Right cardiac atrium (tissue), 5 donors: ENCODE measurements around the gene SERPINB13. TPM values are rescaled to one million over a fixed set of nuclear protein-coding genes. Genes with fewer than 3 reads are reported as not detected.

Experiments
- ATAC-seq, 2 donors: fragments of 200-7000 bp; cut with Tn5 transposase; one replicate each; pipeline versions ENCODE4 v1.8.0 to v1.9.1; 2020; ENCODE audit warnings: moderate library complexity in 2 of 2, mild to moderate bottlenecking in 1 of 2
- DNase-seq, 3 donors: peaks; one replicate each; pipeline ENCODE4 v3.0.0-alpha.2; 2020
- H3K27ac ChIP-seq: one replicate; pipeline ENCODE4 v1.5.1; 2013; ENCODE audit warnings: mild to moderate bottlenecking, low read length, control low read depth, moderate library complexity
- H3K27me3 ChIP-seq: one replicate; pipeline ENCODE4 v1.6.1; 2013; ENCODE audit not compliant: control insufficient read depth, insufficient read depth
- H3K4me1 ChIP-seq: one replicate; pipeline ENCODE4 v1.6.1; 2013; ENCODE audit warnings: low read length; ENCODE audit not compliant: control insufficient read depth, insufficient read depth
- H3K4me3 ChIP-seq: one replicate; pipeline ENCODE4 v1.5.1; 2013; ENCODE audit warnings: low read length, control low read depth
- H3K9me3 ChIP-seq: one replicate; pipeline ENCODE4 v1.6.1; 2013; ENCODE audit warnings: low read length; ENCODE audit not compliant: control insufficient read depth
- WGBS: extraction: QIAGEN DNeasy Blood & Tissue Kit; methylation state at CpG from one replicate; pipeline ENCODE4 v1.1.7; 2013; 5-methylcytosine and 5-hydroxymethylcytosine counted together
- intact Hi-C, 4 donors: fragments of 100-400 bp; cut with DNase I; formaldehyde crosslinking; loops; one replicate each; pipeline versions ENCODE4 v1.11.0 to v1.14.0; 2022 to 2023
- polyA plus RNA-seq: library from polyadenylated mRNA; stranded (reverse); fragments of 200-250 nt; gene quantifications from one replicate; pipeline ENCODE4 v1.2.3, GENCODE V29; 2013
- total RNA-seq, 4 donors: library from RNA; stranded (reverse); fragmentation: NEBNext Ultra II Directional; extraction: Animal tissue kit (Norgen Biotek cat#: 25700); gene quantifications; one replicate each; pipeline ENCODE4 v1.2.1, GENCODE V29; 2021
- donor health status: healthy with polysubstance abuse.
- donor health status: DM: no; HTN: yes; CAD: no.
- donor health status: DM: no; HTN: no; CAD: no.
- donor health status: DM: no; HTN: yes; CAD: no; lungs with severe emphysema.
- donor health status: DM: yes; HTN: yes; CAD: no.

Gene SERPINB13
- total and polyA plus RNA-seq, 5 donors = not detected

DNA sequence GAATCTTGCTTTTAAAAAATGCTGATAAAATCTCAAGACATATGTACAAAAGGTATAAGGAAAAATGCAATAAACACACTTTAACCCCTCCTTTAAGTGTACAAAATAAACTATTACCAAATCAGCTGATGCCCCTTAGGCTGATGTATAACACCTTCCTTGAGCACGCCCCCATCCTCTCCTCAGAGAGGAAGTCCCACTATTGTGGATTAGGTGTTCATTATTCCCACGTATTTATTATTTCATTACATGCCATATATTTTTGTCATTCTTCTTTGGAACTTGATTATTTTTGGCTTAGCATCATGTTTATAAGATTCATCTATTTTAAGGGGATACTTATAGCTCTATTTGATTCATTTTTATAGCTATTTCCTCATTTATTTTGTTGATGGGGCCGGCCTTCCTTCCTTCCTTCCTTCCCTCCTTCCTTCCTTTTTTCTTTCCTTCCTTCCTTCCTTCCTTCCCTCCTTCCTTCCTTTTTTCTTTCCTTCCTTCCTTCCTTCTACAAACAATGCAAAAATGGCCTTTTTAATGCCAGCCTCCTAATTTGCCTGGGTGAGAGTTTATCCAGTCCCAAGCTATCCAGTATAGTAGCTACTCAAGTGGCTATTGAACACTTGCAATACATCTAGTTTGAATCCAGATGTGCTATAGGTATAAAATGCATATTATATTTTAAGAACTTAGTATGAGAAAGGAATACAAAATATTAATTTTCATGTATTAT, 4.0 kb downstream of the SERPINB13 start:
- no peaks in the 10 kb centered on the region for H3K9me3 ChIP-seq
- 77% methylated on average over 3 of the region's 3 CpGs for WGBS
- no peak for ATAC-seq
- H3K4me3 ChIP-seq = no peak overlapping the region
- H3K27ac ChIP-seq = no peak overlapping the region
- DNase-seq = no peak
- no peaks in the 10 kb centered on the region for H3K4me1 ChIP-seq
- no peaks in the 10 kb centered on the region for H3K27me3 ChIP-seq
- intact Hi-C loops = no loop called here

DNA sequence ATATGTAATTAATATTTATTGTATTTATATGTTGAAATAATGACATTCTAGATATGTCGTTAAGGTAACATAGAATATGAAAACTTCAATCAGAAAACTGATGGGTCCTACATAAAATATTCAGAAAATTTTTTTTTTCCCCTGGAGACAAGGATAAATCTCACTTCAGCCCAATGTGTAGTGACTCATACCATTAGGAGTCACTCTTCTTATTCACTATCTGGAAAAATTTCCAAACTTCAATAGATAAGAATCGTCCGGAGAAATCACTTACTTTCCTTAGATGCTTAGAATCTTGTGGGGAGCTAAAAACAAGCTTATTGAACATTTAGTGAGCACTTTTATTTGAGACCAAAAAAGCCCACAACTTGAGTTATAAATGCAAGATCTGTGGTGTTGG, 4.6 kb downstream of the SERPINB13 start:
- ATAC-seq = no peak
- intact Hi-C loops = no loop called here

DNA sequence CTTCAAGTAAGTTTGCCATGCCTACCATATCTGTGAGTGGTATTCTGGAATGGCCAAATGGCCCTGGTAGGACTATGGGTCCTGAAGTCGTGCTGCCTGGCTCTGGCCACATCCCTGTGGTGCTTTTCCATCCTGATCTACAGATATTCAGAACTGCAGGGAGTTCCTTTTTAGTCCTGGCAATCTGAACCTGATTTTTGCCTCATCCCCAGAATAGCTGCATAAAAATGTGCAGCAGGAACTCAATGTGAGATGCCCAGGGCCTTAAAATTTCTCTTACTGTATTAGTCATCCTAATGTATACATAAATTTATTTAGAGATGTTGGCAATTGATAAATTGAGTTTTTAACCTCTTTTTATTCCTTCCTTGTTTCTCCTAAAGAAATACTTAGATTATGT, 5.3 kb downstream of the SERPINB13 start:
- 38% methylated on average over 1 of the region's 1 CpG for WGBS
- DNase-seq (no peak), ATAC-seq (no peak)
- no peak overlapping the region for H3K4me3 ChIP-seq
- no peaks in the 10 kb centered on the region for H3K27me3 ChIP-seq
- intact Hi-C loops = no loop called here
- no peaks in the 10 kb centered on the region for H3K4me1 ChIP-seq
- H3K9me3 ChIP-seq = no peaks in the 10 kb centered on the region
- H3K27ac ChIP-seq = no peak overlapping the region

More for the DNA sequence above, 4.6 kb downstream of the SERPINB13 start:
- H3K27ac ChIP-seq = no peak overlapping the region
- H3K4me3 ChIP-seq = no peak overlapping the region
- DNase-seq = no peak
- H3K27me3 ChIP-seq = no peaks in the 10 kb centered on the region
- no peaks in the 10 kb centered on the region for H3K9me3 ChIP-seq
- WGBS = 71% methylated on average over 3 of the region's 3 CpGs
- H3K4me1 ChIP-seq = no peaks in the 10 kb centered on the region

DNA sequence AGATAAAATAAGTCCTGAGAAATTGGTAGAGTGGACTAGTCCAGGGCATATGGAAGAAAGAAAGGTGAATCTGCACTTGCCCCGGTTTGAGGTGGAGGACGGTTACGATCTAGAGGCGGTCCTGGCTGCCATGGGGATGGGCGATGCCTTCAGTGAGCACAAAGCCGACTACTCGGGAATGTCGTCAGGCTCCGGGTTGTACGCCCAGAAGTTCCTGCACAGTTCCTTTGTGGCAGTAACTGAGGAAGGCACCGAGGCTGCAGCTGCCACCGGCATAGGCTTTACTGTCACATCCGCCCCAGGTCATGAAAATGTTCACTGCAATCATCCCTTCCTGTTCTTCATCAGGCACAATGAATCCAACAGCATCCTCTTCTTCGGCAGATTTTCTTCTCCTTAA, 9.8 kb downstream of the SERPINB13 start:
- H3K4me1 ChIP-seq = no peaks in the 10 kb centered on the region
- H3K9me3 ChIP-seq = no peaks in the 10 kb centered on the region
- intact Hi-C loops = no loop called here
- no peak overlapping the region for H3K27ac ChIP-seq
- H3K27me3 ChIP-seq = no peaks in the 10 kb centered on the region
- ATAC-seq (no peak), DNase-seq (no peak)
- 75% methylated on average over 14 of the region's 14 CpGs for WGBS
- no peak overlapping the region for H3K4me3 ChIP-seq

DNA sequence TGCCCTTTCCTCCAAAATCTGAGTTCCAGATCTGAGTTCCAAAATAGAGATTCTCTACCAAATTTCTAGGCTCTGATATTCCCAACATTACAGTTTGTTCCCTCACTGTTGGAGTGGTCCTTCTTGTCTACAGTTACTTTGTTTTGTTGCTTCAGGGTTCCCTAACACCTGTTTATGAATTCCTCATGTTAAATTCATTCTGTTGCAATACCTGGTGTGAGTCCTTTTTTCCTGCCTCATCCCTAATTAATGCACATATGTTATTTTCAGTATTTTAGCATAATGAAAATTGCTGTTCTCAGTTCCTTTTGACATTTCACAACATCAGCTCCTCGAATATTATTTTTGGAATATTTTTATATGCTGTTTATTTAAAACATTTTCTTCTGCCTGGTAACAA, 16.2 kb downstream of the SERPINB13 start:
- H3K4me1 ChIP-seq = no peaks in the 10 kb centered on the region
- no peak for ATAC-seq
- H3K9me3 ChIP-seq = no peaks in the 10 kb centered on the region
- intact Hi-C loops = no loop called here
- H3K27ac ChIP-seq = no peak overlapping the region
- no peaks in the 10 kb centered on the region for H3K27me3 ChIP-seq
- 64% methylated on average over 1 of the region's 1 CpG for WGBS
- no peak for DNase-seq
- no peak overlapping the region for H3K4me3 ChIP-seq

DNA sequence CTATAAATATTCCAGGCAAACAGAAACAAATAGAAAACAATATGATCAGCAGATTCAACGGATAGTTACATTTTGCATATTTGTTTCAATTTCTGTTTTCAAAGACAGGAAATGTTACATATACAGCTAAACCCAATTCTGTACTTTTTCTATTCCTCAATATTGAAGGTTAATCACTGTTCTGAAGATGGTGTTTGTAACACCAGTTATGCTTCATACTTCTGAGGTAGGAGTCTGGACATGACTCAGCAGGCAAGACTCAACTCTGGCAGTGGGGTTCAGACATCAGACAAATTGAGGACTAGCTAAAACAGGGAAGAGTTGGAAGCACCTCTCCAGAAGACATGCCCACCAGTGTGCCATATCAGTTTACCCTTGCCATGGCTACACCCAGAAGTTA, 16.6 kb downstream of the SERPINB13 start:
- intact Hi-C loops = no loop called here
- Histone ChIP-seq H3K27ac (no peak overlapping the region), H3K27me3 (no peaks in the 10 kb centered on the region), H3K4me3 (no peak overlapping the region), H3K9me3 (no peaks in the 10 kb centered on the region), H3K4me1 (no peaks in the 10 kb centered on the region)
- DNase-seq = no peak
- ATAC-seq = no peak
- 0% methylated on average over 1 of the region's 1 CpG for WGBS

DNA sequence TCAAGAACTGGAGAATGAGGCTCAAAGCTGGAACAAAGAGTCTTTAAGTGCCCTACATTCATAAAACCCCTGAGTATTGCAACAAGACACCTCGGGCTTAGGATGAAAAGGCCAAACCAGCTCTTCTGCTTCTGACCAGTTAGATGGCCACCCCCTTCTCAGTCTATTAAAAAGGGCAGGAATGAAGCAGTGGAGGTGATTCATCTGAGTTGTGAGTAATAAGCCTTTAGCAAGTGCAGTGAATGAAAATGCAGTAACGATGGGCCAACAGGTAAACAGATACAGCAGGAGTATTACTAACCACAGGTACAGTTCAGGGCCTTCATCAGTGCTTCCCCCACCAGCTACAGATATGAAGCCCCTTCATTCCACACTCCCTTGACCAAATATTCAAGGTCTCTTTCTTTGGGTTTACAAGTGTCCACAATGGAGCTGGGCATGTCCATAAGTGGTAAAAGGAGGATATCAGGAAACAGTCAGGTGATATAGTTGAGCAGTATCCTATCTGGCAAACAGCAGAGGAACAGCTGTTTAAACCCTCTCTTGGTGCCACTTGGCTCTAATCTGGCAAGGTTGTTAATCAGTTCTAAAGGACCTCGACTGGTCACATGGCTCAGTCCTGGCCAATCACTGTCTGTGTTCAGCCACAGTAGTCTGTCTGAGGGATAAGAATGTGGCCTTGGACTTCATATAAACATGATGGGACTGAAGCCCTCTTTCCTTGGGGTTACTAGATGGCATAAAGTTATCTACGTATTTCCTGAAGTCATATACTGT, 17.8 kb downstream of the SERPINB13 start:
- Histone ChIP-seq H3K9me3 (no peaks in the 10 kb centered on the region), H3K4me1 (no peaks in the 10 kb centered on the region), H3K27ac (no peak overlapping the region), H3K4me3 (no peak overlapping the region), H3K27me3 (no peaks in the 10 kb centered on the region)
- 74% methylated on average over 4 of the region's 4 CpGs for WGBS
- ATAC-seq (no peak), DNase-seq (no peak)
- intact Hi-C loops = no loop called here

DNA sequence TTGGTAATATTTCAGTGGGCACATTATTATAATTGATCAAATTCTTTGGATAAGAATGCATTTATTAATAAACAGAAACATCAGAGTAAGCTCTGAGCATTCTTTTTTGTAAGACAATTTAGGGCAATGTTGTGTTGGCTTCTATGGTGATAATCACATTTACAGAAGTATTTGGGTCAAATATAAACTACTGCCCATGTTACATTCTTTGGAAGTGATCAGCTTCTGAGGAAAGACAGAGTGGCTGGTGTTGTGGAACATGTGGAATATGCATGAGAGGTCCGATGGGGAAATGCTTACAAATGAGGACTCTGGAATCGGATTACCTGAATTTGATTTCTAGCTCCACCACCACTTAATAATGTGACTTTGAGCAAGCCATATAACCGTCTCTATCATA, 19.4 kb downstream of the SERPINB13 start:
- no peaks in the 10 kb centered on the region for H3K4me1 ChIP-seq
- no peak overlapping the region for H3K27ac ChIP-seq
- intact Hi-C loops = no loop called here
- H3K27me3 ChIP-seq = no peaks in the 10 kb centered on the region
- ATAC-seq (no peak), DNase-seq (no peak)
- H3K9me3 ChIP-seq = no peaks in the 10 kb centered on the region
- H3K4me3 ChIP-seq = no peak overlapping the region
- 79% methylated on average over 3 of the region's 3 CpGs for WGBS

DNA sequence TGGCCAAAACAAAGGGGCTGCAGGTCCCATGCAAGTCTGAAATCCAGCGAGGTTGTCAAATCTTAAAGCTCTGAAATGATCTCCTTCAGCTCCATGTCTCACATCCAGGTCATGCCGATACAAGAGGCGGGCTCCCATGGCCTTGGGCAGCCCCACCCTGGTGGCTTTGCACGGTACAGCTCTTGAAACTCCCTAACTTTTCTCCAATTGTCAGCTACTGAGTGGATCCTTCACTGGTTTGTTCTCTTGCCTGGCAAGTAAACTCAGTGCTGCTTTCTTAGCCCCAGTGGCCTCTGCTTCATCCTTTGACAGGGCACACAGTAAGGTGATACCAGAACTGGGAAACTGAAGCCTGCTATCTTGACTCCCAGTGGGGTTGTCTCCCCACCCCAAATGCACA, 26.3 kb downstream of the SERPINB13 start:
- no peaks in the 10 kb centered on the region for H3K27me3 ChIP-seq
- no peaks in the 10 kb centered on the region for H3K9me3 ChIP-seq
- H3K27ac ChIP-seq = no peak overlapping the region
- no peak for DNase-seq
- no peak for ATAC-seq
- no peak overlapping the region for H3K4me3 ChIP-seq
- intact Hi-C loops = loop anchor here in 1 of 4 donors (10.0 kb wide), 1 partner anchor 61 kb away; no protein-coding TSS in a partner anchor
- no peaks in the 10 kb centered on the region for H3K4me1 ChIP-seq
- 85% methylated on average over 4 of the region's 4 CpGs for WGBS

DNA sequence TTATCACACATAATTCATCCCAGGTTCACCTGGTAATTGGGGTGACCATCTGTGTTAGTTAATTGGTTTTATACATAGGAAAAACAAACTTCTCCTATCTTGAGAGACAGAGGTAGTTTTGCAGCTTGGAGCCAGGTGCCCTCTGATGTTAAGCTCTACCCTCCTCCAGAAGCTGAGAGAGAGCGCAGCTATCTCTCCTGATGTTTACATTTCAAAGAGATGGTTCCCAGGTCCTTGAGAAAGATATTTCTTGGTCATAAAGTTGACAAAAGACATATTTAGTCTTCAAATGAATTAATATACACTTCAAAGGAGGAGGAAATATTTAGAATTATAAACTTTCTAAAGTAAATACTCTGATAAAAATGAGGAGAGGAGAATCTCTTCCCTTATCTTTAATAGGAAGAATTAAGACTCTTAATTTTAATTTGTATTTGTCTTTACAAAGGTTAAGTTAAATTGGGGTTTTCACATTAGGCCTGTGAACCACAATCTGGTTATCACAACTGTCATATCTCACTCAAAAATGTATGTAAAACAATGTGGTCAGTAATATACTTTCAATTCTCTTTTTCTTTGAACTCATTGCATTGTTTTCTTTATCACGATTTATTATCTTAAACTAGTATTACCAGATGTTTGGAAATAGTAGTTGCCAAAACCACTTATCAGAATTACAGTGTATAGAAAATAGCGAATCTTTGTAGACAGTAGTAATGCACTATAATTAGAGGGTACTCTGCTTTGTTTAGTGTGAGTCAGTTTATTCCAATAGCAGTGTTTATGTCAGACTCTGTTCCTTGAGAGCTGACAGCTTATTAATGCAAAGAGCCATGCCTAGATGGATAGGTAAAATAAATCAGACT, 30.1 kb downstream of the SERPINB13 start:
- Histone ChIP-seq H3K4me1 (no peaks in the 10 kb centered on the region), H3K27me3 (no peaks in the 10 kb centered on the region), H3K4me3 (no peak overlapping the region), H3K9me3 (no peaks in the 10 kb centered on the region), H3K27ac (no peak overlapping the region)
- no peak for ATAC-seq
- intact Hi-C loops = loop anchor here in 1 of 4 donors (10.0 kb wide), 1 partner anchor 58 kb away; no protein-coding TSS in a partner anchor
- 26% methylated on average over 3 of the region's 3 CpGs for WGBS
- DNase-seq = no peak

DNA sequence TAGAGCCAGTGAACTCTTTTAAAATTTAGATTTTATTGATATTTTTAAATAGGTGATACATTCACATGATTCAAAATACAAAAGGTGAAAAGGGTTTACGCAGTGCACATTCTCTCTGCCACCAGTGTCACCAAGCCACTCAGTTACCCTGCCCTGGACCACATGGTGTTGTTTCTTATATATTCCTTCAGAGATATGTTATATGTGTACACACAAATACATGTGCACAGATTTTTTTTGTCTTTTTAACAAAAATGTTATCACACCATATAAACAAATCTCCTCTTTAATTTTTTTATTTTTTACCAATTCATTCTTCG, 30.7 kb downstream of the SERPINB13 start:
- no peaks in the 10 kb centered on the region for H3K27me3 ChIP-seq
- DNase-seq (no peak), ATAC-seq (no peak)
- intact Hi-C loops = loop anchor here in 1 of 4 donors (10.0 kb wide), 1 partner anchor 57 kb away; no protein-coding TSS in a partner anchor
- 92% methylated on average over 2 of the region's 2 CpGs for whole genome bisulfite sequencing
- no peaks in the 10 kb centered on the region for H3K9me3 ChIP-seq
- no peak overlapping the region for H3K27ac ChIP-seq
- no peak overlapping the region for H3K4me3 ChIP-seq
- no peaks in the 10 kb centered on the region for H3K4me1 ChIP-seq
